Suprapubic skin (tissue), 3 donors: ENCODE measurements around the gene ZSWIM3.

Experiments
- CTCF ChIP-seq, 2 donors: fragments of 200-600 bp in 1 of 2; fragments of 450-650 bp in 1 of 2; sonication (generic) in 1 of 2; IDR thresholded peaks; one replicate each; pipeline ENCODE4 v1.5.1; 2016 to 2019; ENCODE audit warnings: antibody characterized with exemption in 2 of 2, mild to moderate bottlenecking in 1 of 2, moderate library complexity in 1 of 2
- POLR2A ChIP-seq, 2 donors: fragments of 450-650 bp; IDR thresholded peaks; one replicate each; pipeline ENCODE4 v1.6.1; 2017; ENCODE audit warnings: antibody characterized with exemption in 2 of 2, mild to moderate bottlenecking in 2 of 2, moderate library complexity in 2 of 2

DNA sequence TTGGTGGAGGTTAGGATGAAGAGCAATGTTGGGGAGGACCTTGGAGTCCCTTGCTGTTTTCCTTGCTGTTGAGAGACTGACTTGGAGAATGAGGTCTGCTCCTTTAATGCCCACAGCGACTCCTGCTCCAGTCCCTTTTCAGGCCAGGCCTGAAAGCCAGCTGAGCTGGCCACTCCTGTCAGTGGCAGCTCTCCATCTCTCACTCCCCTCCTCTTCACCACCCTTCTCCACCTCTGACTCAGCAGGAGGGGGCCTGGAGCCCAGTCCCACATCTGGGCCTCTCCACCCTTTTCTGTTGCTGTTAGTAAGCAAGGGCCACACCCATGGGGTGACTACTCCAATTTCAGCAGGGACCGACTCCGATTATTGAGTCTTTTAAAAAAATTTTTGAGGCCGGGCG lies 21.6 kb upstream of the ZSWIM3 start:
- TF ChIP-seq POLR2A (IDR thresholded peaks at IDR 0.05) (no peak), CTCF (IDR thresholded peaks at IDR 0.05) (no peak)
